ENCODE results near the gene DZANK1. TPM values are rescaled to one million over a fixed set of nuclear protein-coding genes. Genes with fewer than 3 reads are reported as not detected.

Gene DZANK1
- total RNA-seq, 1 experiment from 2014 or later: 1.7 TPM

DNA sequence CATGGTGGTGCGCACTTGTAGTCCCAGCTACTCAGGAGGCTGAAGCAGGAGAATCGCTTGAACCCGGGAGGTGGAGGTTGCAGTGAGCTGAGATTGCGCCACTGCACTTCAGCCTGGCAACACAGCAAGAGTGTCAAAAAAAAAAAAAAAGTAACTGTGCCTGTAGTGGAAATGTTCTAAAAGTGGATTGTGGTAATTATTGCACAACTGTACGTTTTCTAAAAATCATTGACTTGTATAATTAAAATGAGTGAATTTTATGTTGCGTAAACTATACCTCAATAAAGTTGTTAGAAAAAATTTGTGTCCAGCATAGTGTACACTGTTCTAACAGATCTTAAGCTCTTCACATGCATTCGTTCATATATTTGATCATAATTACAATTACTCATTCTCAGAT, 46.4 kb upstream of the DZANK1 start:
- ATAC-seq: no peak
- intact Hi-C loops (cut with micrococcal nuclease): no loop called here
- no TSS peak for BruUV-seq (replicated peaks)
- TF ChIP-seq YY1 (IDR thresholded peaks at IDR 0.05; ENCODE audit: extremely low read depth, insufficient replicate concordance, low read depth, low read length): no peak
- TF ChIP-seq, protein P1, sequence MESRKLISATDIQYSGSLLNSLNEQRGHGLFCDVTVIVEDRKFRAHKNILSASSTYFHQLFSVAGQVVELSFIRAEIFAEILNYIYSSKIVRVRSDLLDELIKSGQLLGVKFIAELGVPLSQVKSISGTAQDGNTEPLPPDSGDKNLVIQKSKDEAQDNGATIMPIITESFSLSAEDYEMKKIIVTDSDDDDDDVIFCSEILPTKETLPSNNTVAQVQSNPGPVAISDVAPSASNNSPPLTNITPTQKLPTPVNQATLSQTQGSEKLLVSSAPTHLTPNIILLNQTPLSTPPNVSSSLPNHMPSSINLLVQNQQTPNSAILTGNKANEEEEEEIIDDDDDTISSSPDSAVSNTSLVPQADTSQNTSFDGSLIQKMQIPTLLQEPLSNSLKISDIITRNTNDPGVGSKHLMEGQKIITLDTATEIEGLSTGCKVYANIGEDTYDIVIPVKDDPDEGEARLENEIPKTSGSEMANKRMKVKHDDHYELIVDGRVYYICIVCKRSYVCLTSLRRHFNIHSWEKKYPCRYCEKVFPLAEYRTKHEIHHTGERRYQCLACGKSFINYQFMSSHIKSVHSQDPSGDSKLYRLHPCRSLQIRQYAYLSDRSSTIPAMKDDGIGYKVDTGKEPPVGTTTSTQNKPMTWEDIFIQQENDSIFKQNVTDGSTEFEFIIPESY (IDR thresholded peaks at IDR 0.05; ENCODE audit: extremely low read depth, insufficient replicate concordance, low read length): no peak
- TF ChIP-seq CEBPB (IDR thresholded peaks at IDR 0.05; ENCODE audit: low read depth): no peak
- Histone ChIP-seq H3K27ac (ENCODE audit: low read depth, low read length) (no peak overlapping the region), H3K4me3 (replicated peaks in 1 of 2; ENCODE audit: low read depth in 1 of 2, low read length in 2 of 2) (no peak overlapping the region), H3K79me2 (ENCODE audit: insufficient read depth, low read length) (peaks cover 49% of the 10 kb centered on the region), H3K4me1 (ENCODE audit: control insufficient read depth in 1 of 2, insufficient read depth in 2 of 2, low read length in 2 of 2) (peaks cover 0 to 9% of the 10 kb centered on the region in 2 experiments; a peak in 2 of 4 replicates), H3K4me2 (ENCODE audit: low read length) (no peak overlapping the region), H4K20me1 (ENCODE audit: insufficient read depth) (no peaks in the 10 kb centered on the region), H3K9me3 (ENCODE audit: control insufficient read depth in 1 of 2, insufficient read depth in 1 of 2, low read depth in 1 of 2, low read length in 2 of 2) (no peaks in the 10 kb centered on the region), H3K27me3 (ENCODE audit: insufficient read depth, low read length) (no peaks in the 10 kb centered on the region), H3K9me2 (ENCODE audit: insufficient read depth) (no peaks in the 10 kb centered on the region), H3K36me3 (ENCODE audit: control insufficient read depth in 1 of 2, insufficient read depth in 2 of 2, low read length in 2 of 2) (peaks cover 25 to 43% of the 10 kb centered on the region in 2 experiments), H3K9ac (ENCODE audit: low read length) (no peak overlapping the region), H2AFZ (ENCODE audit: low read depth, low read length, poor library complexity, severe bottlenecking) (no peak overlapping the region)
- RAD21 ChIA-PET (ENCODE audit: low non-redundant PET in 1 of 2, low total read pairs in 2 of 2, uncharacterized antibody in 2 of 2, unreplicated experiment in 2 of 2): interaction anchor here in 1 of 2 experiments (0.7 kb wide), 1 partner anchor 101 kb away, joined by 3 read pairs; no protein-coding TSS in a partner anchor
- POLR2A ChIA-PET: no interaction called here
- DNase-seq (ENCODE audit: low read depth, low spot score): no peak
- CTCF ChIA-PET: no interaction called here

GRCh38 chr20:18511571-18511970, 44.7 kb upstream of the DZANK1 start:
- no peaks in the 10 kb centered on the region for H3K27me3 ChIP-seq (ENCODE audit: insufficient read depth, low read length)
- ChIA-PET CTCF (no interaction called here), POLR2A (no interaction called here), RAD21 (ENCODE audit: low non-redundant PET in 1 of 2, low total read pairs in 2 of 2, uncharacterized antibody in 2 of 2, unreplicated experiment in 2 of 2) (no interaction called here)
- no peak overlapping the region for H3K4me3 ChIP-seq (replicated peaks in 1 of 2; ENCODE audit: low read depth in 1 of 2, low read length in 2 of 2)
- H3K4me1 ChIP-seq (ENCODE audit: control insufficient read depth in 1 of 2, insufficient read depth in 2 of 2, low read length in 2 of 2): peaks cover 3 to 15% of the 10 kb centered on the region in 2 experiments; a peak in 3 of 4 replicates
- DNase-seq (ENCODE audit: low read depth, low spot score) (no peak), ATAC-seq (no peak)
- peaks cover 25 to 43% of the 10 kb centered on the region in 2 experiments for H3K36me3 ChIP-seq (ENCODE audit: control insufficient read depth in 1 of 2, insufficient read depth in 2 of 2, low read length in 2 of 2)
- no TSS peak for BruUV-seq (replicated peaks)
- H2AFZ ChIP-seq (ENCODE audit: low read depth, low read length, poor library complexity, severe bottlenecking): no peak overlapping the region
- no peak overlapping the region for H3K4me2 ChIP-seq (ENCODE audit: low read length)
- intact Hi-C loops (cut with micrococcal nuclease): no loop called here
- H3K79me2 ChIP-seq (ENCODE audit: insufficient read depth, low read length): peaks cover 49% of the 10 kb centered on the region
- TF ChIP-seq YY1 (IDR thresholded peaks at IDR 0.05; ENCODE audit: extremely low read depth, insufficient replicate concordance, low read depth, low read length) (no peak), SIN3A (IDR thresholded peaks at IDR 0.05; ENCODE audit: low read depth) (no peak), JUND (IDR thresholded peaks at IDR 0.05) (no peak), POLR2A (IDR thresholded peaks at IDR 0.05; ENCODE audit: borderline replicate concordance, extremely low read depth, insufficient read depth, insufficient read length) (no peak), ELF1 (IDR thresholded peaks at IDR 0.05; ENCODE audit: borderline replicate concordance, low read depth) (no peak), POLR2AphosphoS5 (IDR thresholded peaks at IDR 0.05; ENCODE audit: low read depth, low read length) (no peak), CBX3 (IDR thresholded peaks at IDR 0.05; ENCODE audit: low read depth) (no peak), SP1 (IDR thresholded peaks at IDR 0.05; ENCODE audit: low read depth) (no peak), SRF (IDR thresholded peaks at IDR 0.05; ENCODE audit: low read depth) (no peak), EZH2phosphoT487 (IDR thresholded peaks at IDR 0.05; ENCODE audit: borderline replicate concordance) (no peak)
- TF ChIP-seq, protein P2, sequence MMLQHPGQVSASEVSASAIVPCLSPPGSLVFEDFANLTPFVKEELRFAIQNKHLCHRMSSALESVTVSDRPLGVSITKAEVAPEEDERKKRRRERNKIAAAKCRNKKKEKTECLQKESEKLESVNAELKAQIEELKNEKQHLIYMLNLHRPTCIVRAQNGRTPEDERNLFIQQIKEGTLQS (IDR thresholded peaks at IDR 0.05): no peak
- TF ChIP-seq, protein P1 (IDR thresholded peaks at IDR 0.05; ENCODE audit: extremely low read depth, insufficient replicate concordance, low read length): no peak
- H4K20me1 ChIP-seq (ENCODE audit: insufficient read depth): no peaks in the 10 kb centered on the region
- no peaks in the 10 kb centered on the region for H3K9me3 ChIP-seq (ENCODE audit: control insufficient read depth in 1 of 2, insufficient read depth in 1 of 2, low read depth in 1 of 2, low read length in 2 of 2)
- H3K9me2 ChIP-seq (ENCODE audit: insufficient read depth): no peaks in the 10 kb centered on the region
- no peak overlapping the region for H3K27ac ChIP-seq (ENCODE audit: low read depth, low read length)
- H3K9ac ChIP-seq (ENCODE audit: low read length): no peak overlapping the region

All from HCT116 (cell line).